Neural cell (in vitro differentiated cells): ENCODE data around the gene CACNA2D4.

Experiments used
- CTCF ChIP-seq: fragments of 450-650 bp; IDR thresholded peaks from 2 replicates; pipeline ENCODE4 v1.5.1; 2014; ENCODE audit warnings: antibody characterized with exemption, mild to moderate bottlenecking, moderate library complexity; ENCODE audit not compliant: poor library complexity, severe bottlenecking
- EP300 ChIP-seq: fragments of 450-650 bp; conservative IDR thresholded peaks from 2 replicates; pipeline ENCODE4 v1.6.1; 2014; ENCODE audit warnings: antibody characterized with exemption, mild to moderate bottlenecking, moderate library complexity; ENCODE audit not compliant: poor library complexity, severe bottlenecking
- EZH2 ChIP-seq: fragments of 200-600, 300-800 bp; shearing (Covaris generic), sonication (generic); IDR thresholded peaks from 2 replicates; pipeline ENCODE4 v1.6.1; 2014; ENCODE audit warnings: antibody characterized with exemption, low read length, borderline replicate concordance, mild to moderate bottlenecking; ENCODE audit not compliant: insufficient read depth, poor library complexity, severe bottlenecking
- MXI1 ChIP-seq: fragments of 450-650 bp; conservative IDR thresholded peaks from 2 replicates; pipeline ENCODE4 v1.6.1; 2014; ENCODE audit warnings: antibody characterized with exemption, mild to moderate bottlenecking; ENCODE audit not compliant: poor library complexity, severe bottlenecking
- POLR2AphosphoS5 ChIP-seq: IDR thresholded peaks from 2 replicates; pipeline ENCODE4 v1.6.1; 2012
- RAD21 ChIP-seq: fragments of 450-650 bp; conservative IDR thresholded peaks from 2 replicates; pipeline ENCODE4 v1.6.1; 2014; ENCODE audit warnings: antibody characterized with exemption, mild to moderate bottlenecking, moderate library complexity
- REST ChIP-seq: IDR thresholded peaks from 2 replicates; pipeline ENCODE4 v1.6.1; 2012; ENCODE audit warnings: borderline replicate concordance
- SMC3 ChIP-seq: fragments of 450-650 bp; conservative IDR thresholded peaks from 2 replicates; pipeline ENCODE4 v1.6.1; 2014; ENCODE audit warnings: antibody characterized with exemption, mild to moderate bottlenecking, moderate library complexity; ENCODE audit not compliant: poor library complexity

GRCh38 chr12:1805441-1806081 lies 112.9 kb downstream of the CACNA2D4 start:
- TF ChIP-seq RAD21, result no peak
- TF ChIP-seq CTCF, result no peak
- no peak for TF ChIP-seq EP300
- no peak for TF ChIP-seq POLR2AphosphoS5
- TF ChIP-seq REST, result no peak
- no peak for TF ChIP-seq SMC3
- no peak for TF ChIP-seq EZH2
- no peak for TF ChIP-seq MXI1
